SHP77 (cell line): ENCODE measurements around the gene MON1A.
"Not testable (repeated sequence)": the region's sequence is repeated elsewhere in the genome, so short reads cannot be mapped to it uniquely, and the experiment has no call there.

Experiments
- DNase-seq, 2 experiments: peaks; one replicate each; lab custom pipeline; 2025; lab: John Stamatoyannopoulos, UW

Gene MON1A

DNA sequence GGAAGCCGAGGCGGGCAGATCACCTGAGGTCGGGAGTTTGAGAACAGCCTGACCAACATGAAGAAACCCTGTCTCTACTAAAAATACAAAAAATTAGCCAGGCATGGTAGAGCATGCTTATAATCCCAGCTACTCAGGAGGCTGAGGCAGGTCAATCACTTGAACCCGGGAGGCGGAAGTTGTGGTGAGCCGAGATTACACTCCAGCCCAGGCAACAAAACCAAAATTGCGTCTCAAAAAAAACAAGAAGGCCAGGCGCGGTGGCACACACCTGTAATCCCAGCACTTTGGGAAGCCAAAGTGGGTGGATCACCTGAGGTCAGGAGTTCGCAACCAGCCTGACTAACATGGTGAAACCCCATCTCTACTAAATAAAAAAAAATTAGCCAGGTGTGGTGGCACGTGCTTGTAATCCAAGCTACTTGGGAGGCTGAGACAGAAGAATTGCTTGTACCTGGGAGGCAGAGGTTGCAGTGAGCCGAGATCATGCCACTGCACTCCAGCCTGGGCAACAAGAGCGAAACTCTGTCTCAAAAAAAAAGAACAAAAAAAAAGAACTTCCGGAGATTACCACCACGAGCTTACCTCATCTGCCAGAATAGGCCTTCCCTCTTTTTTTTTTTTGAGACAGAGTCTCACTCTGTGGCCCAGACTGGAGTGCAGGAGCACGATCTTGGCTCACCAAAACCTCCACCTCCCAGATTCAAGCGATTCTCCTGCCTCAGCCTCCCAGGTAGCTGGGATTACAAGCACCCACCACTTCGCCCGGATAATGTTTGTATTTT is 11.6 kb downstream of the MON1A start:
- DNase-seq, result not testable (repeated sequence)

DNA sequence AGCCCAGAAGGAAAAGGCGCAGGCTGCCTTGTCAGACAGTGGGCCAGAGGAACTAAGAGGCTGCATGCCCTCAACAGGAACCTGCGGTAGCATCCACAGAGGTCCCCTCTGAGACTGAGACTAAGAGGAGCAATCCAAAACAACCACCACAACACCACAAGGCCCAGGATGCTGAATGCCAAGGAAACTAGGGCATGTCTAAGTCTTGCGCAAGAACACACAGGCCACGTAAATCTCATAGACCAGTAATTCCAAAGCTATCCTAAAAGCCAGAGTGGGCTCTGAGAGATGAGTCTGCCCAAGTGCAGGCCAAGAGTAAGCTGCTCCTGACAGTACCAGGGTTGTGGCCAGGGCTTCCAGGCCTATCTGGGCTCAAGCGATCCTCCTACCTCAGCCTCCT is 12.9 kb downstream of the MON1A start:
- no peak for DNase-seq

DNA sequence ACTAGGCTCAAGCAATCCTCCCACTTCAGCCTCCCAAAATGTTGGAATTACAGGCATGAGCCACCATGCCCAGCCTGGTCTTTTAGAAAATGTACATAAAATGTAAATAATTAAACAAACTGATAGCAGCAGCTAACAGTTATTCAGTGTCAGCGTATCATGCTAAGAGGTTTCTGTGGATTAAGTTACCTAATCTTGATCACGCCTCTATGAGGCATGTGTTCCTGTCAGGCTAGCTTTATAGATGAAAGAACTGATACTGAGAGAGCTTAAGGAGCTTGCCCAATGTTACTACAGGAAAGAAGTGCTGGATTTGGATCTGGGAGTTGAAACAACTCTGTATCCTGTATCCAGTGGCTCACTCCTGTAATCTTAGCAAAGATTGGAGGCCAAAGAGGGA is 14.7 kb downstream of the MON1A start:
- DNase-seq, result no peak

DNA sequence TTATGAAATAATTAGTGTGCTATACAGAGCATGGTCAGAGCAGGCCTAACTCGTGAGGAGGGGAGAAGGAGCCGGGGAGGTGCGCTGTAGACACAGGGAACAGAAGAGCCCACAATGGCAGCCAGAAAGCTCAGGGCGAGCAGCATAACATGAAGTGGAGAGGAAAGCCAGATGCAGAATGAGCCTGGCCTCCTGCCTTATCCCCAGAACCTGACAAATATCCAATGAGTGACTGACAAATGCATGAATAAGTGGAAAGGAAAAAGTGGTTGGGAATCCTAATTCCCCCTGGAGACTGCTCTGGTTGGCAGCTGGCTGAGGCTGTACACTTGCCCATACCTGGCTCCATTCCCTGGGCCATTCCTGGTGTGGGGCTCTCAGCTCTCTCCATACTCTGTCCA is 16.7 kb downstream of the MON1A start:
- no peak for DNase-seq

DNA sequence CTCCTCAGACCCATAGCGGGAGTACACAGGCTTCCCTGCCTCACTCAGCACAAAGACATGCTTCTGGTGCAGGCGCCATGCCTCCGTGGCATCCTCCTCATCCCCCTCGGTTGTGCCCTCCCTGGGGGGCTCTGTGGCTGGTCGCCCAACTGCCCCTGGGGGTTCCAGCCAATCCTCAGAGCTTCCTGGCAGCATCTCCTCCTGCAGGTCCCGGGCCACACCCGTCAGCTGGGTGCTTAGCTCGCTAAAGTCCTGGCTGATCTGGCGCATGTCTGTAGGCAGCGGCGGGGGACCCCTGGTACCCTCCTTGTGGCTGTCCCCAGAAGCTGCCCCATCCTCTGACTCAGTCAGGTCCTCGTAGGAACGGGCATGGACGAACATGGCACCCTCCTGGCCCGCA is 18.0 kb downstream of the MON1A start:
- DNase-seq, result no peak

DNA sequence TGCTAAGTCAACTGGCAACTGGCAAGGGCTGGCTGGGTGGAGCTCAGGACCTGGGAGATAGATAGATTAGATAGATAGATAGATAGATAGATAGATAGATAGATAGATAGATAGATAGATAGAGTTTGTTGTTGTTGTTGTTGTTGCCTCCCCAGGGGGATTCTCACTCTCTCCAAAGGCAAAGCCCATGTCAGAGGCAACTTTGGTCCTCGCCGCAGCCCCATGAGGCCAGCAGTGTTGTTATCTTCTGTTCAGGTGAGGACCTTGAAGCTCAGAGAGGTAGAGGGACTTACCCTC is 18.5 kb downstream of the MON1A start:
- no peak for DNase-seq

DNA sequence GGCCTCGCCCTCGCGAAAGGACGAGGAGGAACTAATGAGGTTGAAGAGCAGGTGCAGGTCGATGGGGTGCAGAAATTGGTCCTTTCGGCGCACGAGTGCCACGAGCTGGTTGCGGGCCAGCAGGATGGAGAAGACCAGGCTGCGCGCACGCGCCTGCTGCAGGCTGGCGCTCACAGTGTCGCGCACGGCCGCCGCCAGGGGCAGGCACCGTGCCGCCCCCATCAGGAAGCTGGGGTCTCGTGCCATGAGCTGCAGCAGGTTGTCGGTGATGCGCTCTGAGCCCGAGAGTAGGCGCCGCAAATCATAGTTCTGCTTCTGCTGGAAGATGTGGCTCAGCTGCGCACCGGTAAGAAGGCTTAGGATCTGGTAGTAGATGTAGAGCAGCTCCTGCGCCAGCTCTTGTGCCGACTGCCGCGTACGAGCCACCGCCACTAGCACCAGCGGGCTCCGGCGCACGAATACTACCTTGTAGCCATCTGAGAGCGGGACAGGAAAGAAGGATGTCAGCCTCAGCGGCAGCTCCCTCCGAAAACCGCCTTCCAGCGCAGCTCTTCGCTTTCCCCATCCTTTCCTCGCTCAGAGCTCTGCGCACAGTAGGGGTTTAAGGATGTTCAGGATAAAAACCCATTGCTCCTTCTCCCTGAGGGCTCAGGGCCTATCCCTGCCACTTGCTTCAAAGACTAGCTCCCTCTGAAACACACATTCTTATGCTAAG is 19.0 kb downstream of the MON1A start:
- no peak for DNase-seq

DNA sequence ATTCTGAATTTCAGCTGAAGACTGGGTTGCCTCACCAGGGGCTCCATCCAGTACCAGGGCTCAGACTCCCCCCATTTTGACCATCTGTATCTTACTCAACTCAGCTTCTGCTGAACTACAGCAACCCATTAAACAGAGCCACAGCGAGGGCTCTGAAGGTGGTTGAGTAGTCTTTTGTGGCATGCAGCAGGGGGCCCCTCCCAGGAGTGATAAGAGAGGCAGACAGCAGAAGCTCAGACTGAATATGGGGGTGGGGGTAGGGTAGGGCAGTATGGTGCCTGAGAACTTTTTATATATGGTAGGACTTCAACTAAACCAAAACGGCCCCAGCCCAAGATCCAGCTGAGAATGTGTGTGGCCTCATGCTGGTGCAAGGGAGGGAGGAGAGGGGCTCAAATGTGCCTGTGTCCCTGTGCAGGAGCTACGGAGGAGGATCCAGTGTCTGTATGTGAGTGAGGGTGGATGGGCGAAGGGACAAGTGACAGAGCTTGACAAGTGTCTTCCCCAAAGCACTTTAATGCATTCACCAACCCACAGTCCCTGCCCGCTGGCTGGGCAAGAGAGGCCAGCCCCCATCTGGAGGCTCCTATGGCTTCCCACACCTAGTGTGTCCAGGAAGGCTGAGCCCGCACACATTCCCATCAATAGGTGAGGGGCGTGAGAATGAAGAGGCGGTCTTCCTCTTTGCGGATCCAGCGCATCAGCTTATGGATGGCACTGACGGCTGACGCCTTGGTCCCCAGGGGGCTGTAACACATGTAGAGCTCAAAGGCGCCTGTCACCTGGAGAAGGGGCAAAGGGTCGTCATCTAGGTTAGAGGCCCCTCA is 21.0 kb downstream of the MON1A start:
- DNase-seq, result no peak

DNA sequence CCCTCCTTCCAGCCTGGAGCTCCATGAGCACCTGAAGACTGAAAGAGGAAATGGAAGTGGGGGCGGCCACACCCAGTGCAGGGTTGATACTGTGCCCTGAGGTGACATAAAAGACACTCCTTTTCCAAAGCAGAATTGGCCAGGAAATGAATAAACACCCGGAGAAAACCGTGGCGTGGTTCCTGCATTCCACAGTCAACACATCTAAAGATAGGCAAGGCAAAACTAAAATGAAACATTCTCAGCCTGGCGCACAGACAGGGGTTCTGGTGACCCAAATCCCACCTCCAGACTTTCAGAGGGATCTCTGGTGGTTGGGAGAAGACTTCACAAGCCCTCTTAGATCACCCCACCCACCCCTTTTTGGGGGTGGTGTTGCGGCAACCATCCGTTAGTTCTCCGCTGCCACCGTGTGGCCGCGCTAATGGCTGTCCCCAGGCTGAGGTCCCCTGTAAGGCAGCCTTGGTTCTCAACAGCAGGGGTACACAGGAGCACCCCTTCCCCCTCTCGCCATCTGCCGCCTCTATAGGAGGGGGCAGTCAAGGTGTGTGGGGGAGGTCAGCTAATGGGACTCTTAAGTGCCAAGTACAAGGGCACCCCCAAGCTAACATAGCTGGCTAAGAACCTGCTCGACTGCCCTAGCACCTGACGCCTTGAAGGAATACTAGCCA is 23.4 kb downstream of the MON1A start:
- no peak for DNase-seq

DNA sequence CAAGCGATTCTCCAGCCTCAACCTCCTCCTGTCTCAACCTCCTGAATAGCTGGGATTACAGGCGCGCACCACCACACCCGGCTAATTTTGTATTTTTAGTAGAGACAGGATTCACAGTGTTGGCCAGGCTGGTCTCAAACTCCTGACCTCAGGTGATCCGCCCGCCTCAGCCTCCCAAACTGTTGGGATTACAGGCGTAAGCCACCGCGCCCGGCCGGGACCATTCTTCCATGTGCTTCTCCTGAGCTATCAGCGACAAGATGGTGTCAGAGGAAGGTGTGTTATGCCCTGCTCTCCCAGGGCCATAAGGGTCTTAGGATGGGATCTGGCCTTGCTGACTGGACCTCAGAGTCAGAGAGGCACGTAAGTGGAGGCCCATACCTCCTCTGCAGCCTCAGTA is 25.2 kb downstream of the MON1A start:
- not testable (repeated sequence) for DNase-seq

DNA sequence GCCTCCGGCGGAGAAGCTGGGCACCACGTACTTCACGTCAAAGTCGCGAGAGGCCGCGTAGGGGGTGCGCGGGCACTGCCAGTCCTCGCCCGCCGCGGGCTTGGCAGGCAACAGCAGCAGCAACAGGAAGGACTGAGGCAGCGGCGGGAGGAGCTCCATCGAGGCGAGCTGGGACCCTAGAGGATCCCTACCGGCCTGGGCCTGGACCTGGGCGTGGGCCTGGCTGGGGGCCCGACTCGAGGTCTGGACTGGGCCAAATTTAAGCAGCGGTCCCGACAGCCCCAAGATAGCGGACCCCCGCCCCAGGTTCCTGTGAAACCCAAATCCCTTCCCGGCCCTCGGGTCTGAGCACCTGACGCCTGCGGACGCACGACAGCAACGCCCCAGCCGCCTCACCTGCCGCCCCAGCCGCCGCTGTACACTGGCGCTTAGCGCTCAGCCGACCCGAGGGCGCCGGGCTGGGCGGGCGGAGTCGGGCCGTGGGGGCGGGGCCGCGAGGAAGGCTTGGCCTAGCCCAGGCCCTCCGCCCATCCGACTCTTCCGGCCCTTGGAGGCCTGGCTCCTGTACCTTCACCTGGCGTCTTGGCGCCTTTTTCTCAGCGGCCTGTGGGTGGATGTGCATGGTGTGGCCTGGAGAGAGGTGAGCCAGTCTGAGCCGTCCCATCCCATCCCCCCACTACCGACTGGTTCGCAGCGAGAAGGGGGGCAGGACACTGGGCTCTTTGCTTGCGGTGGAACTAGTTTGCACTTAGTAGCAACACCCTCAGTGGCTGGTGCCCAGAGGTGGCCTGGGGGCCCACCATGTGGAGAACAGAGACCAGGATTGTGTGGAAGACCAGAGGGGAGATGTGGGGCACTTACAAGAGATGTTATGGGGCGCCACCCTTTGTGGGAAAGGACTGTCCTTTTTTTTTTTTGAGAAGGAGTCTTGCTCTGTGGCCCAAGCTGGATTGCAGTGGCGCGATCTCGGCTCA is 25.9 kb downstream of the MON1A start, which contains the start of gene MST1R:
Gene MST1R (minus strand): TSS at position 423 of the 974 bp plus-strand sequence. CDS start 264 bp downstream, at position 159.
- peak; percentile 52 to 76 for DNase-seq

DNA sequence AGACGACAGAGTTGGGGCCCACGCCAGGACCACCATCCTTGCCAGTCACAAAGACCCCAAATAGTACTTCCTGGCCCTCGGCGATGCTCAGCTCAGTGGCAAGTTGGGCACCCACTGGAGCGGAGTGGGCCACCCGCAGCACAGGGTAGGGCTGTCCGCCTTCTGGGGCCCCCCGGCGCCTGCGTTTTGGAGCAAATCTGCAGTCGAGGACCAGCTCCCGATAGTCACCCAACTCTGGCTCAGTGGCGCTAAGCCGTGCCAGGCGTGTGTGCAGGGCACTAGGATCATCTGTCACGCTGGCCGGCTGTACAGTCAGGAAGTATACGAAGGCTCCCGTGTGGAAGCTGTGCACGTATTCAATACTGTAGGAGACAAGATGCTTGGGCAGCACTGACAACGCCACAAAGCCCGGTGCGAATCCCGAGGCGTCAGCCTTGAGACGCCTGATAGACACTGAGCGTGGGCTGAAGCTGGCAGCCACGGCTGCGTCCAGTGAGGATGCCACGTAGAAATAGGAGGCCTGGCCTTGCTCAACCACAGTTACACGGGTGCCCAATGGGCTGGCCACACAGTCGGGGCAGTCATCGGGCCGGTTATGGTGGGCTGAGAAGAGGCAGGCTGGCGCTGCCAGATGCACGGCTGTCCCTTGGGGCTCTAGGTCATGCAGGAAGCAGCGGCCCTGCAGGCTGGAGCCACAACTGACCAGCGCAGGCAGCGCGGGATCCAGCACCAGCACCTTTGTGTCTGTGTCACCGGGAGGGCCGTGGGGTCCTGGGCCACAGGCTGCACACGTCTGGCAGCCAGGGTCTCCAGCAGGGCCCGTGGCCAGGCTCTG is 26.9 kb downstream of the MON1A start:
- DNase-seq, result no peak

DNA sequence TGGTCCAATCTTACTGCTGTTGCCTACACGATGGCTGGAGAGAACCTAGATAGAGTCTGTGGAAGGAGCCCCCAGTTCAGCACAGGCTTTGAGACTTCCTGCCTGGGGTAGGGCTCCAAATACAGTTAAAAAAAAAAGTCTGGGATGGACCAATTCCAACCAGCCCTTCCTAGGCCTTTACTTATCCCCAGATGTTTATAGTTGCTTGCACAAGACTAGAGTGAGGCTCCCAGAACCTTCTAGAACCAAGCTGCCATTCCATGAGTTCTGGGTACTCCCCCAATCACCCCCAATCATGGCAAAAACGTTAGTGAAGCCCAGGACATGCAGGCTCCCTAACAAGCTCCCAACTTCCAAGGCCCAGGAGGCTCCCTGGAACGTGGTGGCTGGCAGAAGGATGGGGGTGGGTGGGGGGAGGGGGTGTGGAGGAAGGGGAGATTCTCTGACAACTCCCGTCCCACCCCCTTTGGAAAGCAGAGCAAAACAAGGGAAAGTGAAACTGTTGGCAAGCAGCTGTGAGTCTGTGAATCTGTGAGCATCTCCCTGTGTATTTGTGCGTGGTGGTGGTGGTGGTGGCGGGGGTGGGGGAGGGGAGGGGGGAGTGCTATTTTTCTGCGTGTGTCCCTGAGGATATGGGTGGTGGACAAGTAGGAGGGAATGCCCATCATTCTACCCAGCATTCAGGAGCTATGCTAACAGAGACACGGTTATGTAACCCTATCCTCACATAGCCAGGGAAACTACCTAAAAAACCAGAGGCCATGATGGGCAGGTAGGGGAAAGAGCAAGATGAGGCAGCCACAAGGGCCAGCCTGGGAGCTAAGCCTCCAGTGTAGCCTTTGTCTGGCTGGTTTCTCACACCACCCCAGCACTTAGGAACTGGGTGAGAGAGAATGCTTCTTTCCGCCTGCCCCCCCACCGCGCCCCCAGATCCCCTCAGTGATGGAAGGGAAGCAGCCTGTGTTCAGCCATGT is 28.0 kb downstream of the MON1A start:
- DNase-seq, result no peak

DNA sequence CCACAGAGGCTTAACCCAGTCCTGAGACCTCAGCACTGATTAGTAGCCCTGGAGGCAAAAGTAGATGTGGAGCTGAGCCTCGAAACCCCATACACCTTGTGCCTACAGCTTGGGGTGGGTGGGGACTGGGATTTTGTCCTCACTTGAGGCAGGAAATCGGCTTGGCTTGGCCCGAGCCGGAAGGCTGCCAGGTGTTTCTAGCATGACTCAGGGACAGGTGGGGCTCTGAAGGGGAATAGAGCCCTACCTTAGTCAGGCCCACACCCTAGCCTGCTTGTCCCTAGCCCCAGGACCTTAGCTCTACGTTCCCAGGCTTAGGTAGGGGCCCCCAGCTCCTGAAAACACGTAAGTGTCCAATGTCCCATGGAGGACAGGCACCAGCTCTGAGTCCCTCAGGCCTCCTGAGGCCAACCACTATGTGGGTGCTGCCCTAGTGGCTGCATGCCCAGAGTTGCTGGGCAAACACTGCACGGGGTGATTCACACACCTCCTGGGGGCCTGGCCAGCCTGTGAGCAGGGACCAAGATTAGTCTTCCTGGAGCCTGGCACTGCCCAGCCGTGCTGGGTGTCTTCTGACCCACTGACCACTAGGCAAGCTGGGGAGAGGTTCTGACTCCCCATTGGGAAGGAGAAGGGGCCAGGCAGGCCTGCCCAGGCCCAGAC is 29.0 kb downstream of the MON1A start:
- DNase-seq, result no peak

DNA sequence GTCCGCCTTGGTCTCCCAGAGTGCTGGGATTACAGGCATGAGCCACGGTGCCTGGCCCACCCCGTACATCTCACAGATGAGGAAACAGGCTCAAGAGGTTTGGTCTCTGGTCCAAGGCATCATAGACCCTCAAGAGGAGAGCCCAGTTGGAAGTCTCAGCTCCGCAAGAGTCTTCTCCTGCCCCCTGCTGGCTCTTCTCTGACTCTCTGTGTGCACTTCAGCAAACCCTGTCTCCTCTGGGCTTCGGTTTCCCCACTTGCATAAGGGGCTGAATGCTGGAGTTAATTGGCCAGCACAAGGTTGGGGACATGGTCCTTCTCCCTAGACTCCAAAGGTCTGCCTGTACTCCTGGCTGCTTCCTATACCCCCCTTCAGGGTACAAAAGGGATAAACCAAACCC is 29.8 kb downstream of the MON1A start:
- DNase-seq, result no peak

DNA sequence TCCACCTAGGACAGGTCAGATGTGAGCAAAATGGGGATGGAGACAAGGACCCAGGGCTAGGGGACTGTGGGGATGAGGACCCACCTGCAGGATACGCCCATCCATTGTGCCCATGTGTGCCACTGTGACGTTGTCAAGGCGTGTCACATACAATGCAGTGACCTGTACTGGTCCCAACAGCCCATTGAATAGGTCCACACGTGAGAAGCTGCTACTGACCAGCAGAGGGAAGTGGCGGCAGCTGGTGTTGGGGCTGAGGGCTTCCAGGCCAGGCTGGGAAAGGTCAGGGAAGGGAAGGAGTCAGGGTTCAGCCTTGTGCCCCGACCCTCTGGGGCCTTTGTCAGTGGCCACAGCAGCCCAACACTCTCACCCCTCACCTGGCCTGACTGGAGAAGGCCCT is 30.6 kb downstream of the MON1A start:
- no peak for DNase-seq

DNA sequence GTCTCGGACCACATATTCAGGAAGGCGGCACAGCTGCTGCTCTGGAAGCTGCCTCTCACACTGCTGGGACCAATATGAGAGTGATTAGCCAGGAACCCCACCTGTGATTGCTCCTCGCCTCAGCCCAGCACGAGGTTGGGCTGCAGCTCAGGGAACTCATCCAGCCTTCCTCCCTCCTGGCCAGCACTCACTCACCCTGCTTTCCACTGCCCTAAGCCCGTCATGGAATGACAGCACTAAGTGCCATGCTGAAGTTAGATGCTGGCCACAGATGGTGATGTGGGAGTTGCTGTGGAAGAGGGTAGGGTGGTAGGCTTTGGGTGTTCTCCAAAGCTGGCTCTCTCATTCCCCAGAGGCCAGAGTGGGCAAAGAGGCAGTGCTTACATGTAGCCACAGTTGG is 33.3 kb downstream of the MON1A start:
- DNase-seq, result no peak

DNA sequence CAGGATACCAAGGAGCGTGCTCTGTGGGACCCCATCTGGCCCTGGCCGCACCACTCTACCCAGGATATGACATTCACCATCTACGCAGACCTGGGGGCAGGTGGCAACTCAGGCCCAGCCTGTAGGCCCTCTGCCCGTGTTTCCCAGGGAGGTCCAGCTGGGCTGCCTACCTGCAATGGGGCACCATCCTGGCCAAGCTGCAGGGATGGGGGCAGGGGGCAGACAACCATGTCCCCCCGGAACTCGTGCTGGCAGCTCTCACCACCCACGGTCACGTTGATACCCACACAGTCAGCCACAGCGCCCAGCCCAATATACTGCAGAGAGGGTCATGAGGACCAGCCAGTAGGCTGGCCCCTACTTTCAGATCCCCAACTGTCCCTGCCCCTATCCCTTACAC is 33.8 kb downstream of the MON1A start:
- DNase-seq, result no peak
